Measurements from ENCODE around the gene SEC14L5.

Gene SEC14L5

DNA sequence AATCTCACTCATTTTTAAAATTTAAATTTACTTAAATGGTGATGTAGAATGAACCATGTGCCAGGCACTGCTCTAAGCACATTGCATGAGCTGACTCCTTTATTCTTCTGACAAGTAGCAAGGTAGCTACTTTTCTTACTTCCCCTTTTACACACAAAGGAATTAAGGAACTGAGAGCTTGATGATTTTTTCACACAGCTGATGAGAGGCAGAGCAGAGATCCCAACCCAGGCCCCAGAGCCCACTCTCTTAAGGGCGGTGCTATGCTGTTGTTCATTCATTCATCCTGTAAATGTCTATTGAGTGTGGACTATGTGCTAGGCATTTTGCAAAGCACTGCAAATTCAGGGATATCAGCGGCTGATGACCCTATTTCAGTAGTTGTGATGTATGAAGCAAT, 17.9 kb downstream of the SEC14L5 start:
- H3K4me3 ChIP-seq (ENCODE audit: control insufficient read depth, low read depth, low read length): no peak overlapping the region
- TF ChIP-seq, protein P1, sequence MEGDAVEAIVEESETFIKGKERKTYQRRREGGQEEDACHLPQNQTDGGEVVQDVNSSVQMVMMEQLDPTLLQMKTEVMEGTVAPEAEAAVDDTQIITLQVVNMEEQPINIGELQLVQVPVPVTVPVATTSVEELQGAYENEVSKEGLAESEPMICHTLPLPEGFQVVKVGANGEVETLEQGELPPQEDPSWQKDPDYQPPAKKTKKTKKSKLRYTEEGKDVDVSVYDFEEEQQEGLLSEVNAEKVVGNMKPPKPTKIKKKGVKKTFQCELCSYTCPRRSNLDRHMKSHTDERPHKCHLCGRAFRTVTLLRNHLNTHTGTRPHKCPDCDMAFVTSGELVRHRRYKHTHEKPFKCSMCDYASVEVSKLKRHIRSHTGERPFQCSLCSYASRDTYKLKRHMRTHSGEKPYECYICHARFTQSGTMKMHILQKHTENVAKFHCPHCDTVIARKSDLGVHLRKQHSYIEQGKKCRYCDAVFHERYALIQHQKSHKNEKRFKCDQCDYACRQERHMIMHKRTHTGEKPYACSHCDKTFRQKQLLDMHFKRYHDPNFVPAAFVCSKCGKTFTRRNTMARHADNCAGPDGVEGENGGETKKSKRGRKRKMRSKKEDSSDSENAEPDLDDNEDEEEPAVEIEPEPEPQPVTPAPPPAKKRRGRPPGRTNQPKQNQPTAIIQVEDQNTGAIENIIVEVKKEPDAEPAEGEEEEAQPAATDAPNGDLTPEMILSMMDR (conservative IDR thresholded peaks at IDR 0.05; ENCODE audit: control insufficient read depth, insufficient read depth, low read depth, low read length): no peak
- no peak for DNase-seq (ENCODE audit: low read depth)

DNA sequence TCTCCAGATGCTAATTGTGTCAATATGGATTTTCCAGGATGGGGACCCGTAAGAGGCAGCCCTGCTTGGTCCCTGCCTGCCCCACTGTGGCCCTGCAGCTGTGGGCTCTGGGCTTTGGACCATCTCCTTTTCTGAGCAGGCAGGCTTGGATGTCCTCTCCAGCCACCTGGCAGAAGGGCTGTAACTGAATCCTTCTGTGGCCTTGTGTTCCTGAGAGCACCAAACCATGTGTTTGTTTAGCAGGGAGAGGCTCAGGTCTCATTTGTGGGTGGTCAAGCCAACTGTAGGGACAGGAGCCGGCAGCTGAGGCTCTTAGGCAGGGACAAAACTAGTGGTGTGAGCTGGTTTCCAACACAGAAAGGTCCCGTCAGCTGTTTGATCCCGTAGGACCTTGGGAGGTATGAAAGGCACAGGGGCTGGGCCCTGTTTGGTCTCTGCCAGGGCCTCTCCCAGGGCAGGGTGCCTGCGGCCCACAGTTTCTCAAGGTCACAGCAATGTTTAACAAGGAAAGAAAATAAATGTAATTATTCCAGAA, 18.5 kb downstream of the SEC14L5 start:
- no peak for DNase-seq (ENCODE audit: low read depth)
- H3K4me3 ChIP-seq (ENCODE audit: control insufficient read depth, low read depth, low read length): no peak overlapping the region
- TF ChIP-seq, protein P1 (conservative IDR thresholded peaks at IDR 0.05; ENCODE audit: control insufficient read depth, insufficient read depth, low read depth, low read length): no peak

DNA sequence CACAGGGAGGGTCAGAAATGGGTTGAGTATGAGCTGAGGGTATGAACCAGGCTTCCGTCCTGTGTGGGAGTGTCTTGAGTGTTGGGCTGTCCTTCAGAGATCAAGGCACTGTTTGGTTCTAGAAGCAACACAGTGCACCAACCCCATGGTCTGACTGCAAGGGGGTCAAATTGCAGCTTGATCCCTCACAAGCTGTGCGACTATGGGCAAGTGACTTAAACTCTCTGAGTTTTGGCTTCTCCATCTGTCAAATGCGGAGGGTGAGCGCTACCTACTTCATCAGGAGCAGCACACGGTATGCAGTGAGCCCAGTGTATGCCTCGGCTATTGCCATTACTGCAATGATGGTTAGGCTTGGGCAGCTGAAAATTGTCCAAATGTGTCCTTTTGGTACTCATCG, 21.0 kb downstream of the SEC14L5 start:
- TF ChIP-seq, protein P1 (conservative IDR thresholded peaks at IDR 0.05; ENCODE audit: control insufficient read depth, insufficient read depth, low read depth, low read length): no peak
- no peak overlapping the region for H3K4me3 ChIP-seq (ENCODE audit: control insufficient read depth, low read depth, low read length)
- DNase-seq (ENCODE audit: low read depth): no peak

DNA sequence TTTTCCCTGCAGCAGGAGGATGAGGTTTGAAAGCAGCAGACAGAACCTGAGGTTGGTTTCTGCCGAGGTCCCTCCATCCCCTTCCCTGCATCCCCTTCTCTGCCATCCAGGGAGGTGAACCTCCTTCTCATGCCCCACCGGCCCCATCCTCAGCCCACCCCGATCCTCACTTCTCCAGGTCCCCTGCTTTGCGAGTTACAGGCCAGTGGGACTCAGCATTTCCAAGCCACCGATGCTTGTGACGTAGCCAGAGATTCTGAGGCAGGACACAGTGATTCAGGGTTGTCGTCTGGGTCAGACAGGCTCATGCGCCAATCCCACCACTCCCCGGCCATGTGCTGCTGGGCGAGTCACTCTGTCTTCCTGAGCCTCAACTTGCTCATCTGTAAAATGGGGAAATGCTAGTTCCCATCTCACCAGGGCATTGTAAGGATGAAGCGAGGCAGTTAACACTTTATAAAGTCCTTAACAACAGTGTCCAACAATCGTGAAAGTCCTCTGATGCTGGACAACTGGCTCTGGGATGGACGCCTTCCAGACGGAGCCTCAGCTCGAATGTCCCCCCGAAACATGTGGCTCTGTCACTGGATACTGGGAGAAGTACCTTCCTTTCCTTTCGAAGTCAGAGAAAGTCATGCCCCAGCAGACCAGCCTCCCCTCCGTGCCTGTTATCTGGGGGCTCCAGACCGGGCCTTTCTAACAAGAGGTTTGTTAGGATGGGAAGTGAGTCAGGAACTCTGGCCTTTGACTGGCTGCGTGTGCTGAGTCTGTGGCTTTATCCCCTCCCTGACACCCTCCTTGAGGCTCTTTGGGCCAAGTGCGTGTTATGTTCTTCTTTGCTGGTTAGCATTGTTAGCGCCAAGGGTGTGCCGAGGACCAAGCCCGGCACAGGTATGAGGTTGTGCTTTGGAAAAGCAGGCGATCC, 21.9 kb downstream of the SEC14L5 start:
- DNase-seq (ENCODE audit: low read depth): no peak
- TF ChIP-seq, protein P1 (conservative IDR thresholded peaks at IDR 0.05; ENCODE audit: control insufficient read depth, insufficient read depth, low read depth, low read length): no peak
- H3K4me3 ChIP-seq (ENCODE audit: control insufficient read depth, low read depth, low read length): no peak overlapping the region

DNA sequence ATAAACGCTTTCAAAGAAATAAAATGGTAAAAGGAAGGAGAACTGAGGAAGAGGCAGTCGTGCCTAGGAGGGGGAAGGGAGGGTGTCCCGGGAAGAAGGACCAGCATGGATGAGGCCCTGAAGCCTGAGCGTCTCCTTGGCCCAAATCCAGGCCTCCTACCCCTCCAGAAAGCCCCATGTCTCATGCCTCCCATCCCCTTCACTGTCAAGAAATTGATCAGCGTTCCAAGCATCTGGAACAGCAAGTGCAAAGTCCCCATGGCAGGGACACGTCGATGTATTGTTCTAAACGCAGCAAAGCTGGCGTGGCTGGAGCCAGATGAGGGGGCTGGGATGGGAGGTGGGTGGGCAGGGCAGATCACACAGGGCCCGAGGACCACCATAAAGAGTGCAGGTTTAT, 22.6 kb downstream of the SEC14L5 start:
- TF ChIP-seq, protein P1 (conservative IDR thresholded peaks at IDR 0.05; ENCODE audit: control insufficient read depth, insufficient read depth, low read depth, low read length): no peak
- no peak for DNase-seq (ENCODE audit: low read depth)

DNA sequence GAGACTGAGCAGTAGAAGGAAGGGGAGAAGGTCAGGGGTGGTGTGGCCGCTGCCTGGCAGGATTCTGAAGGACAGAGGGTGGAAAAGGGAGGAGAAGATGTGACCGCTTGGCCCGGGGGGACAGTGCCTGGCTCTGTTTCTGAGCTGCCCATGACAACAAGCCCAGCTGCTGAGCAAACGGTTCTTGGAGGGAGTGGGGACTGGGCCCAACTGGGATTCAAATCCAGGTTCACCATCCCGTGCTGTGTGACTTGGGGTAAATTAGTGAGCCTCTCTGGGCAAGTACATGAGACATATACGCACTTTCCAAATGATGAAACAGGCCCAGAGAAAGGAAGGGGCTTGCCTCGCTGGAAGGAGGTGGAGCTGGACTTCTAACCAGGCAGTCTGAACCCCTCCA, 23.3 kb downstream of the SEC14L5 start:
- DNase-seq (ENCODE audit: low read depth): no peak
- TF ChIP-seq, protein P1 (conservative IDR thresholded peaks at IDR 0.05; ENCODE audit: control insufficient read depth, insufficient read depth, low read depth, low read length): no peak
- no peak overlapping the region for H3K4me3 ChIP-seq (ENCODE audit: control insufficient read depth, low read depth, low read length)

More for the DNA sequence above, 22.6 kb downstream of the SEC14L5 start:
- no peak overlapping the region for H3K4me3 ChIP-seq (ENCODE audit: control insufficient read depth, low read depth, low read length)
